GM23338 (cell line): ENCODE data around the gene NPNT. TPM values are rescaled to one million over a fixed set of nuclear protein-coding genes. Genes with fewer than 3 reads are reported as not detected.

Experiments
- ATAC-seq: fragments of 200-7000 bp; cut with Tn5 transposase; 3 replicates; pipeline ENCODE4 v1.9.1; 2020
- DNase-seq: peaks from one replicate; pipeline ENCODE4 v3.0.0-alpha.2; 2015; ENCODE audit warnings: low spot score
- H2AFZ ChIP-seq: fragments of 200-600 bp; sonication (generic); 2 replicates; pipeline ENCODE4 v1.8.0; 2016; ENCODE audit warnings: antibody characterized with exemption, mild to moderate bottlenecking, moderate library complexity
- H3F3A ChIP-seq: fragments of 200-600 bp; sonication (generic); replicated peaks from 2 replicates; pipeline ENCODE4 v1.8.0; 2017; ENCODE audit warnings: antibody characterized with exemption, mixed run types, low read depth
- H3K27ac ChIP-seq: fragments of 200-600 bp; sonication (generic); 2 replicates; pipeline ENCODE4 v1.6.1; 2016; ENCODE audit warnings: low read depth
- H3K27me3 ChIP-seq: fragments of 200-600 bp; sonication (generic); 2 replicates; pipeline ENCODE4 v1.8.0; 2016; ENCODE audit warnings: mild to moderate bottlenecking, mixed run types, moderate library complexity; ENCODE audit not compliant: insufficient read depth
- H3K36me3 ChIP-seq: fragments of 200-600 bp; sonication (generic); 2 replicates; pipeline ENCODE4 v1.8.0; 2016; ENCODE audit warnings: mild to moderate bottlenecking; ENCODE audit not compliant: insufficient read depth
- H3K4me1 ChIP-seq: fragments of 200-600 bp; sonication (generic); 2 replicates; pipeline ENCODE4 v1.8.0; 2016; ENCODE audit warnings: mild to moderate bottlenecking, moderate library complexity; ENCODE audit not compliant: insufficient read depth
- H3K4me2 ChIP-seq: fragments of 200-600 bp; sonication (generic); 2 replicates; pipeline ENCODE4 v1.7.1; 2017; ENCODE audit warnings: mixed run types
- H3K4me3 ChIP-seq: fragments of 200-600 bp; sonication (generic); 2 replicates; pipeline ENCODE4 v1.6.1; 2016; ENCODE audit warnings: mixed run types
- H3K79me2 ChIP-seq: fragments of 200-600 bp; sonication (generic); replicated peaks from 2 replicates; pipeline ENCODE4 v1.8.0; 2017; ENCODE audit warnings: mild to moderate bottlenecking; ENCODE audit not compliant: insufficient read depth
- H3K9me2 ChIP-seq: fragments of 200-600 bp; sonication (generic); 2 replicates; pipeline ENCODE4 v1.8.0; 2017; ENCODE audit not compliant: insufficient read depth
- H4K20me1 ChIP-seq: fragments of 200-600 bp; sonication (generic); replicated peaks from 2 replicates; pipeline ENCODE4 v1.8.0; 2017; ENCODE audit warnings: mild to moderate bottlenecking; ENCODE audit not compliant: insufficient read depth
- H3K27ac Mint-ChIP-seq: 2 replicates; pipeline ENCODE4 v1.8.0; 2020; ENCODE audit warnings: inconsistent platforms, mild to moderate bottlenecking, moderate library complexity, mixed read lengths
- H3K27me3 Mint-ChIP-seq: 3 replicates; pipeline ENCODE4 v1.8.0; 2022; ENCODE audit warnings: low read depth, mild to moderate bottlenecking, moderate library complexity, mixed read lengths, inconsistent platforms; ENCODE audit not compliant: insufficient read depth, poor library complexity
- H3K36me3 Mint-ChIP-seq: 3 replicates; pipeline ENCODE4 v1.8.0; 2021; ENCODE audit warnings: low read depth, mild to moderate bottlenecking, inconsistent platforms, moderate library complexity, mixed read lengths
- H3K4me1 Mint-ChIP-seq: 3 replicates; pipeline ENCODE4 v1.8.0; 2020; ENCODE audit warnings: mild to moderate bottlenecking, inconsistent platforms, mixed read lengths
- H3K4me3 Mint-ChIP-seq: 3 replicates; pipeline ENCODE4 v1.8.0; 2021; ENCODE audit warnings: moderate library complexity, mild to moderate bottlenecking, inconsistent platforms, mixed read lengths
- H3K9me3 Mint-ChIP-seq: 3 replicates; pipeline ENCODE4 v1.8.0; 2020; ENCODE audit warnings: moderate library complexity, mild to moderate bottlenecking, inconsistent platforms, mixed read lengths
- CREB1 ChIP-seq: fragments of 250-450 bp; sonication (Bioruptor Pico); IDR thresholded peaks from 2 replicates; pipeline ENCODE4 v1.5.0; 2020; ENCODE audit warnings: low read depth, mild to moderate bottlenecking, moderate library complexity
- EZH2 ChIP-seq: fragments of 200-600 bp; sonication (generic); IDR thresholded peaks from one replicate; pipeline ENCODE4 v1.8.0; 2017; ENCODE audit warnings: antibody characterized with exemption, mild to moderate bottlenecking, low read depth; ENCODE audit not compliant: unreplicated experiment
- EZH2phosphoT487 ChIP-seq: fragments of 200-600 bp; sonication (generic); IDR thresholded peaks from one replicate; pipeline ENCODE4 v1.8.1; 2018; ENCODE audit warnings: antibody characterized with exemption; ENCODE audit not compliant: unreplicated experiment
- JUNB ChIP-seq: IDR thresholded peaks from one replicate; pipeline ENCODE4 v1.6.1; 2016; ENCODE audit warnings: antibody characterized with exemption; ENCODE audit not compliant: unreplicated experiment
- NANOG ChIP-seq: IDR thresholded peaks from 2 replicates; pipeline ENCODE4 v1.6.1; 2016; ENCODE audit warnings: antibody characterized with exemption, borderline replicate concordance
- POLR2AphosphoS5 ChIP-seq: IDR thresholded peaks from 2 replicates; pipeline ENCODE4 v1.6.1; 2016; ENCODE audit warnings: antibody characterized with exemption, low read depth
- STAT1 ChIP-seq: IDR thresholded peaks from one replicate; pipeline ENCODE4 v1.6.1; 2016; ENCODE audit warnings: antibody characterized with exemption; ENCODE audit not compliant: unreplicated experiment
- ZNF114 ChIP-seq: fragments of 250-450 bp; sonication (Bioruptor Pico); IDR thresholded peaks from 2 replicates; pipeline ENCODE4 v1.5.0; 2020; ENCODE audit warnings: mild to moderate bottlenecking, moderate library complexity
- ZNF331 ChIP-seq: fragments of 250-450 bp; sonication (Bioruptor Pico); IDR thresholded peaks from 2 replicates; pipeline ENCODE4 v1.5.0; 2020; ENCODE audit warnings: low read depth, mild to moderate bottlenecking, moderate library complexity
- polyA plus RNA-seq: library from polyadenylated mRNA; unstranded; fragments of >200 nt; fragmentation: Nextera tagmentation; extraction: Ambion mirVana; gene quantifications from 2 replicates; pipeline ENCODE4 v1.2.1, GENCODE V29; 2016
- total RNA-seq: library from RNA; depleted of rRNA; stranded (reverse); fragments of >200 nt; shearing (Covaris generic); gene quantifications from 2 replicates; pipeline ENCODE4 v1.2.3, GENCODE V29; 2014
- TF ChIP-seq, protein P1 (sequence below): IDR thresholded peaks from one replicate; pipeline ENCODE4 v1.6.1; 2018; ENCODE audit warnings: antibody characterized with exemption; ENCODE audit not compliant: unreplicated experiment
- TF ChIP-seq, protein P2 (sequence below), 2 experiments: fragments of 200-600 bp in 1 of 2; sonication (generic) in 1 of 2; conservative IDR thresholded peaks; 2 replicates each; pipeline versions ENCODE4 v1.5.1 to v1.6.1; 2016 to 2017; ENCODE audit warnings: antibody characterized with exemption in 2 of 2, low read depth in 2 of 2, mild to moderate bottlenecking in 2 of 2, moderate library complexity in 1 of 2
- TF ChIP-seq, protein P3 (sequence below): fragments of 250-450 bp; sonication (Bioruptor Pico); IDR thresholded peaks from 2 replicates; pipeline ENCODE4 v1.5.0; 2020; ENCODE audit warnings: mild to moderate bottlenecking, moderate library complexity
- TF ChIP-seq, protein P4 (sequence below): IDR thresholded peaks from 2 replicates; pipeline ENCODE4 v1.6.1; 2016; ENCODE audit warnings: antibody characterized with exemption

The NPNT gene
- total and polyA plus RNA-seq, 2 experiments from 2014 or later: 1.4 TPM

DNA sequence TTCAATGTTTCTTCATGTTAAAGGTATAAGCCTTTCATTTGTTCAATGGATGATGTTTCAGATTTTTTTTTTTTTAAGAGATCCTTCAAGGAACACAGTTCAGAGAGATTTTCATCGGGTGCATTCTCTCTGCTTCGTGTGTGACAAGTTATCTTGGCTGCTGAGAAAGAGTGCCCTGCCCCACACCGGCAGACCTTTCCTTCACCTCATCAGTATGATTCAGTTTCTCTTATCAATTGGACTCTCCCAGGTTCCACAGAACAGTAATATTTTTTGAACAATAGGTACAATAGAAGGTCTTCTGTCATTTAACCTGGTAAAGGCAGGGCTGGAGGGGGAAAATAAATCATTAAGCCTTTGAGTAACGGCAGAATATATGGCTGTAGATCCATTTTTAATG is 75.8 kb downstream of the NPNT start:
- peaks cover 47% of the 10 kb centered on the region for H3K4me1 Mint-ChIP-seq
- TF ChIP-seq, protein P1, sequence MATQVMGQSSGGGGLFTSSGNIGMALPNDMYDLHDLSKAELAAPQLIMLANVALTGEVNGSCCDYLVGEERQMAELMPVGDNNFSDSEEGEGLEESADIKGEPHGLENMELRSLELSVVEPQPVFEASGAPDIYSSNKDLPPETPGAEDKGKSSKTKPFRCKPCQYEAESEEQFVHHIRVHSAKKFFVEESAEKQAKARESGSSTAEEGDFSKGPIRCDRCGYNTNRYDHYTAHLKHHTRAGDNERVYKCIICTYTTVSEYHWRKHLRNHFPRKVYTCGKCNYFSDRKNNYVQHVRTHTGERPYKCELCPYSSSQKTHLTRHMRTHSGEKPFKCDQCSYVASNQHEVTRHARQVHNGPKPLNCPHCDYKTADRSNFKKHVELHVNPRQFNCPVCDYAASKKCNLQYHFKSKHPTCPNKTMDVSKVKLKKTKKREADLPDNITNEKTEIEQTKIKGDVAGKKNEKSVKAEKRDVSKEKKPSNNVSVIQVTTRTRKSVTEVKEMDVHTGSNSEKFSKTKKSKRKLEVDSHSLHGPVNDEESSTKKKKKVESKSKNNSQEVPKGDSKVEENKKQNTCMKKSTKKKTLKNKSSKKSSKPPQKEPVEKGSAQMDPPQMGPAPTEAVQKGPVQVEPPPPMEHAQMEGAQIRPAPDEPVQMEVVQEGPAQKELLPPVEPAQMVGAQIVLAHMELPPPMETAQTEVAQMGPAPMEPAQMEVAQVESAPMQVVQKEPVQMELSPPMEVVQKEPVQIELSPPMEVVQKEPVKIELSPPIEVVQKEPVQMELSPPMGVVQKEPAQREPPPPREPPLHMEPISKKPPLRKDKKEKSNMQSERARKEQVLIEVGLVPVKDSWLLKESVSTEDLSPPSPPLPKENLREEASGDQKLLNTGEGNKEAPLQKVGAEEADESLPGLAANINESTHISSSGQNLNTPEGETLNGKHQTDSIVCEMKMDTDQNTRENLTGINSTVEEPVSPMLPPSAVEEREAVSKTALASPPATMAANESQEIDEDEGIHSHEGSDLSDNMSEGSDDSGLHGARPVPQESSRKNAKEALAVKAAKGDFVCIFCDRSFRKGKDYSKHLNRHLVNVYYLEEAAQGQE: no peak
- no peak for TF ChIP-seq JUNB
- TF ChIP-seq STAT1: no peak
- no peak for TF ChIP-seq ZNF331
- no peak for TF ChIP-seq NANOG
- no peak for TF ChIP-seq EZH2
- no peak for TF ChIP-seq CREB1 (CRISPR knock-in tag)
- TF ChIP-seq, protein P2, sequence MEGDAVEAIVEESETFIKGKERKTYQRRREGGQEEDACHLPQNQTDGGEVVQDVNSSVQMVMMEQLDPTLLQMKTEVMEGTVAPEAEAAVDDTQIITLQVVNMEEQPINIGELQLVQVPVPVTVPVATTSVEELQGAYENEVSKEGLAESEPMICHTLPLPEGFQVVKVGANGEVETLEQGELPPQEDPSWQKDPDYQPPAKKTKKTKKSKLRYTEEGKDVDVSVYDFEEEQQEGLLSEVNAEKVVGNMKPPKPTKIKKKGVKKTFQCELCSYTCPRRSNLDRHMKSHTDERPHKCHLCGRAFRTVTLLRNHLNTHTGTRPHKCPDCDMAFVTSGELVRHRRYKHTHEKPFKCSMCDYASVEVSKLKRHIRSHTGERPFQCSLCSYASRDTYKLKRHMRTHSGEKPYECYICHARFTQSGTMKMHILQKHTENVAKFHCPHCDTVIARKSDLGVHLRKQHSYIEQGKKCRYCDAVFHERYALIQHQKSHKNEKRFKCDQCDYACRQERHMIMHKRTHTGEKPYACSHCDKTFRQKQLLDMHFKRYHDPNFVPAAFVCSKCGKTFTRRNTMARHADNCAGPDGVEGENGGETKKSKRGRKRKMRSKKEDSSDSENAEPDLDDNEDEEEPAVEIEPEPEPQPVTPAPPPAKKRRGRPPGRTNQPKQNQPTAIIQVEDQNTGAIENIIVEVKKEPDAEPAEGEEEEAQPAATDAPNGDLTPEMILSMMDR (conservative IDR thresholded peaks at IDR 0.05; ENCODE audit: low read depth in 2 of 2): no peak
- TF ChIP-seq EZH2phosphoT487: no peak
- TF ChIP-seq POLR2AphosphoS5: no peak
- TF ChIP-seq, protein P3, sequence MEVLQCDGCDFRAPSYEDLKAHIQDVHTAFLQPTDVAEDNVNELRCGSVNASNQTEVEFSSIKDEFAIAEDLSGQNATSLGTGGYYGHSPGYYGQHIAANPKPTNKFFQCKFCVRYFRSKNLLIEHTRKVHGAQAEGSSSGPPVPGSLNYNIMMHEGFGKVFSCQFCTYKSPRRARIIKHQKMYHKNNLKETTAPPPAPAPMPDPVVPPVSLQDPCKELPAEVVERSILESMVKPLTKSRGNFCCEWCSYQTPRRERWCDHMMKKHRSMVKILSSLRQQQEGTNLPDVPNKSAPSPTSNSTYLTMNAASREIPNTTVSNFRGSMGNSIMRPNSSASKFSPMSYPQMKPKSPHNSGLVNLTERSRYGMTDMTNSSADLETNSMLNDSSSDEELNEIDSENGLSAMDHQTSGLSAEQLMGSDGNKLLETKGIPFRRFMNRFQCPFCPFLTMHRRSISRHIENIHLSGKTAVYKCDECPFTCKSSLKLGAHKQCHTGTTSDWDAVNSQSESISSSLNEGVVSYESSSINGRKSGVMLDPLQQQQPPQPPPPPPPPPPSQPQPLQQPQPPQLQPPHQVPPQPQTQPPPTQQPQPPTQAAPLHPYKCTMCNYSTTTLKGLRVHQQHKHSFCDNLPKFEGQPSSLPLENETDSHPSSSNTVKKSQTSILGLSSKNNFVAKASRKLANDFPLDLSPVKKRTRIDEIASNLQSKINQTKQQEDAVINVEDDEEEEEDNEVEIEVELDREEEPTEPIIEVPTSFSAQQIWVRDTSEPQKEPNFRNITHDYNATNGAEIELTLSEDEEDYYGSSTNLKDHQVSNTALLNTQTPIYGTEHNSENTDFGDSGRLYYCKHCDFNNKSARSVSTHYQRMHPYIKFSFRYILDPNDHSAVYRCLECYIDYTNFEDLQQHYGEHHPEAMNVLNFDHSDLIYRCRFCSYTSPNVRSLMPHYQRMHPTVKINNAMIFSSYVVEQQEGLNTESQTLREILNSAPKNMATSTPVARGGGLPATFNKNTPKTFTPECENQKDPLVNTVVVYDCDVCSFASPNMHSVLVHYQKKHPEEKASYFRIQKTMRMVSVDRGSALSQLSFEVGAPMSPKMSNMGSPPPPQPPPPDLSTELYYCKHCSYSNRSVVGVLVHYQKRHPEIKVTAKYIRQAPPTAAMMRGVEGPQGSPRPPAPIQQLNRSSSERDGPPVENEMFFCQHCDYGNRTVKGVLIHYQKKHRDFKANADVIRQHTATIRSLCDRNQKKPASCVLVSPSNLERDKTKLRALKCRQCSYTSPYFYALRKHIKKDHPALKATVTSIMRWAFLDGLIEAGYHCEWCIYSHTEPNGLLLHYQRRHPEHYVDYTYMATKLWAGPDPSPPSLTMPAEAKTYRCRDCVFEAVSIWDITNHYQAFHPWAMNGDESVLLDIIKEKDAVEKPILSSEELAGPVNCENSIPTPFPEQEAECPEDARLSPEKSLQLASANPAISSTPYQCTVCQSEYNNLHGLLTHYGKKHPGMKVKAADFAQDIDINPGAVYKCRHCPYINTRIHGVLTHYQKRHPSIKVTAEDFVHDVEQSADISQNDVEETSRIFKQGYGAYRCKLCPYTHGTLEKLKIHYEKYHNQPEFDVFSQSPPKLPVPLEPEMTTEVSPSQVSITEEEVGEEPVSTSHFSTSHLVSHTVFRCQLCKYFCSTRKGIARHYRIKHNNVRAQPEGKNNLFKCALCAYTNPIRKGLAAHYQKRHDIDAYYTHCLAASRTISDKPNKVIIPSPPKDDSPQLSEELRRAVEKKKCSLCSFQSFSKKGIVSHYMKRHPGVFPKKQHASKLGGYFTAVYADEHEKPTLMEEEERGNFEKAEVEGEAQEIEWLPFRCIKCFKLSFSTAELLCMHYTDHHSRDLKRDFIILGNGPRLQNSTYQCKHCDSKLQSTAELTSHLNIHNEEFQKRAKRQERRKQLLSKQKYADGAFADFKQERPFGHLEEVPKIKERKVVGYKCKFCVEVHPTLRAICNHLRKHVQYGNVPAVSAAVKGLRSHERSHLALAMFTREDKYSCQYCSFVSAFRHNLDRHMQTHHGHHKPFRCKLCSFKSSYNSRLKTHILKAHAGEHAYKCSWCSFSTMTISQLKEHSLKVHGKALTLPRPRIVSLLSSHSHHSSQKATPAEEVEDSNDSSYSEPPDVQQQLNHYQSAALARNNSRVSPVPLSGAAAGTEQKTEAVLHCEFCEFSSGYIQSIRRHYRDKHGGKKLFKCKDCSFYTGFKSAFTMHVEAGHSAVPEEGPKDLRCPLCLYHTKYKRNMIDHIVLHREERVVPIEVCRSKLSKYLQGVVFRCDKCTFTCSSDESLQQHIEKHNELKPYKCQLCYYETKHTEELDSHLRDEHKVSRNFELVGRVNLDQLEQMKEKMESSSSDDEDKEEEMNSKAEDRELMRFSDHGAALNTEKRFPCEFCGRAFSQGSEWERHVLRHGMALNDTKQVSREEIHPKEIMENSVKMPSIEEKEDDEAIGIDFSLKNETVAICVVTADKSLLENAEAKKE (CRISPR knock-in tag): no peak
- TF ChIP-seq ZNF114 (CRISPR knock-in tag): no peak
- TF ChIP-seq, protein P4, sequence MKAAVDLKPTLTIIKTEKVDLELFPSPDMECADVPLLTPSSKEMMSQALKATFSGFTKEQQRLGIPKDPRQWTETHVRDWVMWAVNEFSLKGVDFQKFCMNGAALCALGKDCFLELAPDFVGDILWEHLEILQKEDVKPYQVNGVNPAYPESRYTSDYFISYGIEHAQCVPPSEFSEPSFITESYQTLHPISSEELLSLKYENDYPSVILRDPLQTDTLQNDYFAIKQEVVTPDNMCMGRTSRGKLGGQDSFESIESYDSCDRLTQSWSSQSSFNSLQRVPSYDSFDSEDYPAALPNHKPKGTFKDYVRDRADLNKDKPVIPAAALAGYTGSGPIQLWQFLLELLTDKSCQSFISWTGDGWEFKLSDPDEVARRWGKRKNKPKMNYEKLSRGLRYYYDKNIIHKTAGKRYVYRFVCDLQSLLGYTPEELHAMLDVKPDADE: no peak

More for the DNA sequence above, 75.8 kb downstream of the NPNT start:
- H3F3A ChIP-seq: no peaks in the 10 kb centered on the region
- H4K20me1 ChIP-seq: no peaks in the 10 kb centered on the region
- H3K4me3 ChIP-seq: no peak overlapping the region
- no peaks in the 10 kb centered on the region for H3K36me3 Mint-ChIP-seq
- no peaks in the 10 kb centered on the region for H3K9me3 Mint-ChIP-seq
- no peak for DNase-seq
- peak overlapping the region; percentile 18; the same call in 1 of the 2 replicates for H3K27ac Mint-ChIP-seq
- peaks cover 56% of the 10 kb centered on the region for H3K4me1 ChIP-seq
- no peak overlapping the region for H3K4me2 ChIP-seq
- H3K27ac ChIP-seq: no peak overlapping the region
- ATAC-seq: no peak
- H3K79me2 ChIP-seq: no peaks in the 10 kb centered on the region
- H3K27me3 Mint-ChIP-seq: no peaks in the 10 kb centered on the region
- H3K36me3 ChIP-seq: no peaks in the 10 kb centered on the region
- no peak overlapping the region for H3K4me3 Mint-ChIP-seq
- H3K27me3 ChIP-seq: no peaks in the 10 kb centered on the region
- no peaks in the 10 kb centered on the region for H3K9me2 ChIP-seq
- no peak overlapping the region for H2AFZ ChIP-seq
